ENCODE results near the gene SEPTIN10. TPM values are rescaled to one million over a fixed set of nuclear protein-coding genes. Genes with fewer than 3 reads are reported as not detected.

Gene SEPTIN10
- total RNA-seq, result 83.7 TPM
- long read RNA-seq, transcript SEPT10-202 (11 exons, 3,071 nt), result major isoform, 108 of 190 reads
- long read RNA-seq, transcript SEPT10-205 (10 exons, 1,605 nt), result minor isoform, 31 of 190 reads
- long read RNA-seq, transcript SEPT10-203 (10 exons, 2,719 nt), result minor isoform, 6 of 190 reads
- long read RNA-seq, partial matches to known transcripts, result 9 of 190 reads
- long read RNA-seq, other reads (novel, unspliced or antisense), result 36 of 190 reads

DNA sequence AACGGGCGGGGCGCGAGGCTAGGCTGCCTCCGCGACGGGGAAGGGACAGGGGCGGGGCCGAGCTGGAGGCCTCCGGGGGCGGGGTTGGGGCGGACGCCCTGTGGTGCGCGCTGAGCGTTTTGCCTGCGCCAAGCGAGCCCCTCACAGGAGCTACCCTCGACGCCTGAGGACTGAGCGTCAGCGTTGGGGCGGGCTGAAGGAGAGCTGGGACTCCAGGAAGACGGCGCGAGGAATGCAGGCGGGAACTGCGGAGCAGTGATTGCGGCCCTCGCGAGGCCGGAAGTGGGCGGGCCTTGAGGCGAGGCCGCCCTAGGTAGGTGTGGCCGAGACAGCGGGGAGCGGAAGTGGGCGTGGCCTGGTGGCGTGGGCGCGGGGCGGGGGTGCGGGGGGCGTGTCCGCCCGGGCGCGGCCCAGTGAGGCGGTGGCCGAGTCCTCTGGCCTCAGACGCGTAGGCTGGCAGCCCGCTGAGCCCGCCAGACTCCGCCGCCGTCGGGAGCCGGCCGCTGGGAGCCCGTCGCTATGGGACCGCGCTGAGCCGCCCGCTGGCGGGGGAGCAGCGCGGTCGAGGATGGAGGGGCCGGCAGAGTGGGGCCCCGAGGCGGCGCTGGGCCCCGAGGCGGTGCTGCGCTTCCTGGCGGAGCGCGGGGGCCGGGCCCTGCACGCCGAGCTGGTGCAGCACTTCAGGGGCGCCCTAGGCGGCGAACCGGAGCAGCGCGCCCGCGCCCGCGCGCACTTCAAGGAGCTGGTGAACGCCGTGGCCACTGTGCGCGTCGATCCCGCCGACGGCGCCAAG is at the start of gene SEPTIN10, which contains the start of gene SOWAHC:
Gene SEPTIN10, minus strand, starts transcription at position 45 of the 793 bp plus-strand sequence. CDS start 139 bp downstream, outside the sequence.
Gene SOWAHC, plus strand, starts transcription at position 443 of the 793 bp plus-strand sequence. Its CDS starts 126 bp downstream, at position 569.
- intact Hi-C loops (cut with DNase I), result no loop called here
- ATAC-seq (peak; percentile 95), DNase-seq (peak; percentile 99)
- Histone ChIP-seq H3K4me3 (peak within 1 kb of the TSS; percentile 62), H3K36me3 (peaks cover 4% of the 10 kb centered on the region), H3K27ac (peak within 1 kb of the TSS; percentile 93), H3K4me1 (peaks cover 32% of the 10 kb centered on the region), H3K27me3 (no peaks in the 10 kb centered on the region), H3K9me3 (no peaks in the 10 kb centered on the region)
- TF ChIP-seq, protein P1, sequence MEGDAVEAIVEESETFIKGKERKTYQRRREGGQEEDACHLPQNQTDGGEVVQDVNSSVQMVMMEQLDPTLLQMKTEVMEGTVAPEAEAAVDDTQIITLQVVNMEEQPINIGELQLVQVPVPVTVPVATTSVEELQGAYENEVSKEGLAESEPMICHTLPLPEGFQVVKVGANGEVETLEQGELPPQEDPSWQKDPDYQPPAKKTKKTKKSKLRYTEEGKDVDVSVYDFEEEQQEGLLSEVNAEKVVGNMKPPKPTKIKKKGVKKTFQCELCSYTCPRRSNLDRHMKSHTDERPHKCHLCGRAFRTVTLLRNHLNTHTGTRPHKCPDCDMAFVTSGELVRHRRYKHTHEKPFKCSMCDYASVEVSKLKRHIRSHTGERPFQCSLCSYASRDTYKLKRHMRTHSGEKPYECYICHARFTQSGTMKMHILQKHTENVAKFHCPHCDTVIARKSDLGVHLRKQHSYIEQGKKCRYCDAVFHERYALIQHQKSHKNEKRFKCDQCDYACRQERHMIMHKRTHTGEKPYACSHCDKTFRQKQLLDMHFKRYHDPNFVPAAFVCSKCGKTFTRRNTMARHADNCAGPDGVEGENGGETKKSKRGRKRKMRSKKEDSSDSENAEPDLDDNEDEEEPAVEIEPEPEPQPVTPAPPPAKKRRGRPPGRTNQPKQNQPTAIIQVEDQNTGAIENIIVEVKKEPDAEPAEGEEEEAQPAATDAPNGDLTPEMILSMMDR (IDR thresholded peaks at IDR 0.05), result no peak

DNA sequence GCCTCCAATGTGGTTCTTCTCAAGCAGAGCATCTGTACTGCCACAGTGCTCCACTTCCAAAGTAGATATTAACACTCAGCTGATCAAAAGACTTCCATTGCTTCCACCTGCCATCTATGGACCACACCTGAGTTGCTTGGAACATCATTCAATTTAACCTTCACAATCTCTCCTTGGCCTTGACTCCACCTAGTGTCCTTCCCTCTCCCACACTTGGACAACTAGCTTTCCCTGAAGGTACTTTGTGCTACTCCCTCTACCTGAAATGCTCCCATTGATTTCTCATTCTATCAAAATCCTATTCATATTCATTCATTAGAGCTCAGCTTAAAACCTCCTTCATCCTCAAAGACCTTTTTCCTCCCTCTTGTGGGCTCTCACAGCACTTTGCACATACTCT is 49.1 kb upstream of the SEPTIN10 start:
- Histone ChIP-seq H3K27ac (no peak overlapping the region), H3K4me3 (no peak overlapping the region), H3K27me3 (no peaks in the 10 kb centered on the region), H3K4me1 (no peaks in the 10 kb centered on the region), H3K9me3 (no peaks in the 10 kb centered on the region), H3K36me3 (no peaks in the 10 kb centered on the region)
- DNase-seq (no peak), ATAC-seq (peak; percentile 74)
- TF ChIP-seq, protein P1 (IDR thresholded peaks at IDR 0.05), result peak; percentile 21
- intact Hi-C loops (cut with DNase I), result no loop called here

DNA sequence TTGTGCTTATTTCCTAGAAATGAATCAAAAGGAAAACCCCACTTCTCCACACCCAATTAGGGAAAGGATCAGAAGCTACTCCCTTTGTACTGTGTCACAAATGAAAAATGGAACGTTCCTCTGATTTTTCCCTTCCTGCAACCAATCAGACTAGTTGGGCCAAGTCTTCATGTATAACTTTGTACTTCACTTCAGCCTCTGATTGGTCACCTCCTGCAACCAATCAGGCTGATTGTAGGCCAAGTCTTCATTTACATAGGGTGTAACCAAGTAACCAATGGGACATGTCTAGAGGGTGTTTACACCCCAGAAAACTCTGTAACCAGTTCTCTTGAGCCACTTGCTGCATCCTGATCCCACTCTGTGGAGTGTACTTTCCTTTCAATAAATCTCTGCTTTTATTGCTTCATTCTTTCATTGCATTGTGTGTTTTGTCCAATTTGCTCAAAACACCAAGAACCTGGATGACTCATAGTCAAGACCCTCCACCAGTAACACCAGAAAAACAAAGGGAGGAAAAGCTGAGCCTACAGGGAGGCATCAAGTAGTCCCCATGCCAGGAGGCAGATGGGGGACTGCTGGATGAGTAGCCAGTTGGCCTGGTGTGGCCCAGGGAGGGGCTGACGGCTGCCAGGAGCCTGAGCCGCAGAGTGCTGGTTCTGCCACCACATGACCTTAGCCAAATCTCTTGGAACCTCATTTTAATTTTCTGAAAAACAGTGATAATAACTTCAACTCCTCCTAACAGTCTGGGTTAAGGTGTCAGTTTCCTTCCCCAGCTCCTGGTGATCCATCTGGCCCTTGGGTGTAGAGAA is 46.5 kb upstream of the SEPTIN10 start:
- no peak overlapping the region for H3K4me3 ChIP-seq
- no peaks in the 10 kb centered on the region for H3K9me3 ChIP-seq
- intact Hi-C loops (cut with DNase I), result no loop called here
- H3K27me3 ChIP-seq, result no peaks in the 10 kb centered on the region
- no peak overlapping the region for H3K27ac ChIP-seq
- no peaks in the 10 kb centered on the region for H3K4me1 ChIP-seq
- DNase-seq, result no peak
- ATAC-seq, result peak; percentile 19
- TF ChIP-seq, protein P1 (IDR thresholded peaks at IDR 0.05), result no peak
- H3K36me3 ChIP-seq, result no peaks in the 10 kb centered on the region

DNA sequence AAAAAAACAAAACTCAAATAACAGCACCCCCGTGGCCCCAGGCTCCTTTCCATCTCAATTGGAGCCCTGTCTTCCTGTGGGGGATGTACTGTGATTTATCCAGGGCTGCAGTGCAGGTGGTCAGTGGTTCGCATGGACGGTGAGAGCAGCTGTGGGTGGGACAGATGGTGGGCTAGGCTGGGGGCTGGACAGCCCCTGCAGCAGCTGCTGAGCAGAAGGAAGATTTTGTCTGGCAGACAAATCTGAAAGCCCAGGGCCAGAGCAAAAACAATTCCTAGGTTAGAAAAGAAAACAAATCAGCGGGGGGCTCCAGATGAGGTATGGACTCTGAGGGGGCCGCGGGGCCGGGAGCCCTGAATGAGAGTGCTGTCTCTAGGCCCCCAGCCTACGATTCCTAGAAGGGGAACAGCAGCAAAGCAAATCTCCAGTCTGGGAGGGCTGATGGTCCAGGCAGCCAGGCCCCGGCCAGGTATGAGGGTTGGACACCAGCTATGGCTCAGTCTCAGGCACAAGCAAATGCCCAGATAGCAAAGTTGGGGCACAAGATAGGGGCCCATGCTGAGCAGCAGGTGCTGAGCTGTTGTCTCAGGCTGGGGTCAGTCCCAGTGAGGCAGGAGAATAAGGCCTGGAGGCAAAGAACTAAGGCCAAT is 45.8 kb upstream of the SEPTIN10 start:
- intact Hi-C loops (cut with DNase I), result no loop called here
- Histone ChIP-seq H3K4me3 (no peak overlapping the region), H3K4me1 (no peaks in the 10 kb centered on the region), H3K36me3 (no peaks in the 10 kb centered on the region), H3K9me3 (no peaks in the 10 kb centered on the region), H3K27me3 (no peaks in the 10 kb centered on the region), H3K27ac (no peak overlapping the region)
- no peak for ATAC-seq
- TF ChIP-seq, protein P1 (IDR thresholded peaks at IDR 0.05), result no peak
- no peak for DNase-seq

DNA sequence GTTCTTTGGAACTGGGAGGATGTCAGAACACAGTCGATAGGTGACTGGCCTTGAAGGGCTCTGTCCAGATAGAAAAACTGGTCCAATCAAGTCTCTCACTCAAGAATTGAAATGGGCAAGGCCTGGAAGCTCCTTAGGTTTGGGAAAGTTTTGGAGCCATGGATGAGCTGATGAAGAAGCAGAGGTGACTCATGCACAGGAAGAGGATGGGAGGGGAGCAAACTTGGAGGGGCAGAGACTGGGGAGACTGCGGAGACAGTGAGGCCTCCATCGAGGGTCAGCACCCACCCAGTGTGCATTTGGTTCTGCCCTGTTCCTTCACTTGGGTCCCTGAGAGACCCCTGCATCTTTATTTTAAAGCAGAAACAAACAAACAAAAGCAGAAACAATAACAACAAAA is 41.5 kb upstream of the SEPTIN10 start:
- Histone ChIP-seq H3K4me3 (no peak overlapping the region), H3K9me3 (no peaks in the 10 kb centered on the region), H3K36me3 (no peaks in the 10 kb centered on the region), H3K4me1 (no peaks in the 10 kb centered on the region), H3K27me3 (no peaks in the 10 kb centered on the region), H3K27ac (no peak overlapping the region)
- TF ChIP-seq, protein P1 (IDR thresholded peaks at IDR 0.05), result no peak
- ATAC-seq (no peak), DNase-seq (no peak)
- intact Hi-C loops (cut with DNase I), result no loop called here
